Heart right ventricle (tissue), 16 donors: Measurements from ENCODE around the gene KIF16B. TPM values are rescaled to one million over a fixed set of nuclear protein-coding genes. Genes with fewer than 3 reads are reported as not detected.

Experiments used
- ATAC-seq, 8 donors: fragments of 200-7000 bp; cut with Tn5 transposase; one replicate each; pipeline ENCODE4 v1.9.1; 2020; ENCODE audit warnings: mild to moderate bottlenecking in 8 of 8, moderate library complexity in 8 of 8, moderate number of reproducible peaks in 1 of 8
- DNase-seq, 2 donors: peaks; one replicate each; pipeline ENCODE4 v3.0.0-alpha.2; 2020
- H3K27ac ChIP-seq, 10 donors: fragments of 200-600 bp; sonication (generic) in 2 of 10; one replicate each; pipeline versions ENCODE4 v1.5.0 to v1.8.0; 2020 to 2022; ENCODE audit warnings: mild to moderate bottlenecking in 3 of 10
- H3K27me3 ChIP-seq, 7 donors: fragments of 200-600 bp; one replicate each; pipeline ENCODE4 v1.8.0; 2021 to 2022; ENCODE audit warnings: mild to moderate bottlenecking in 2 of 7
- H3K36me3 ChIP-seq, 9 donors: fragments of 200-600 bp; sonication (generic) in 1 of 9; one replicate each; pipeline versions ENCODE4 v1.5.0 to v1.8.0; 2020 to 2022; ENCODE audit warnings: mild to moderate bottlenecking in 2 of 9
- H3K4me1 ChIP-seq, 9 donors: fragments of 200-600 bp; sonication (generic) in 1 of 9; one replicate each; pipeline versions ENCODE4 v1.5.0 to v1.8.0; 2020 to 2022; ENCODE audit warnings: mild to moderate bottlenecking in 4 of 9
- H3K4me3 ChIP-seq, 10 donors: fragments of 200-600 bp; sonication (generic) in 2 of 10; one replicate each; pipeline versions ENCODE4 v1.5.0 to v1.8.0; 2020 to 2022; ENCODE audit warnings: mild to moderate bottlenecking in 7 of 10, moderate library complexity in 2 of 10
- H3K9me3 ChIP-seq, 11 donors: fragments of 200-600 bp in 10 of 11; sonication (generic) in 2 of 11; one replicate each; pipeline versions ENCODE4 v1.5.0 to v1.8.0; 2013 to 2022; ENCODE audit warnings: mild to moderate bottlenecking in 2 of 11, control low read depth in 1 of 11, moderate library complexity in 1 of 11
- WGBS, 2 donors: extraction: QIAGEN DNeasy Blood & Tissue Kit; methylation state at CpG; one replicate each; pipeline ENCODE4 v1.1.7; 2013; ENCODE audit warnings: inconsistent platforms in 1 of 2; 5-methylcytosine and 5-hydroxymethylcytosine counted together
- intact Hi-C, 10 donors: fragments of 100-400 bp; cut with DNase I; formaldehyde crosslinking; loops; one replicate each; pipeline versions ENCODE4 v1.11.1 to v1.14.2; 2022
- polyA plus RNA-seq, 2 donors: library from polyadenylated mRNA; stranded (reverse); fragments of 200-250 nt; gene quantifications; one replicate each; pipeline ENCODE4 v1.2.3, GENCODE V29; 2013
- total RNA-seq, 10 donors: library from RNA; stranded (reverse); fragmentation: NEBNext Ultra II Directional in 3 of 10; extraction: Animal tissue kit (Norgen Biotek cat#: 25700) in 3 of 10; gene quantifications; one replicate each; pipeline versions ENCODE4 v1.2.1 to v1.2.4, GENCODE V29; 2021 to 2023
- TF ChIP-seq, protein P1 (sequence below), 9 donors: fragments of 200-600 bp; sonication (generic) in 2 of 9; IDR thresholded peaks; one replicate each; pipeline versions ENCODE4 v1.5.0 to v1.8.0; 2021 to 2022; ENCODE audit warnings: antibody characterized with exemption in 9 of 9, mild to moderate bottlenecking in 5 of 9, moderate library complexity in 1 of 9
- donor health status: Arrhythmogenic right ventricular cardiomyopathy.
- donor health status: ischemic (EF 13 %, LVEDD 7.1; RV severe dilation, severe dysfunction).
- donor health status: healthy with polysubstance abuse.
- donor health status: DM: no; HTN: yes; CAD: no.
- donor health status: DM: no; HTN: no; CAD: no.
- donor health status: ischemic (EF 25% LVEDD 6.9; RV normal size, moderate dysfunction).
- donor health status: ischemic (EF 25% LVEDD 5.7; RV mildly dilated, moderate dysfunction).
- donor health status: healthy.
- donor health status: DM: yes; HTN: yes; CAD: no.
- donor health status: Ischemic cardiomyopathy.
- donor health status: ischemic (EF 35%, LVEDD 5.7; RV mildly dilated, moderate dysfunction).
- donor health status: nonischemic (EF 11% LVEDD 7.7; RV severe dilation, severe dysfunction).
- donor health status: DM: yes; HTN: yes; CAD: no.
- donor health status: PGD.
- donor health status: ischemic (EF 29% LVEDD 5.4; RV normal size, mild dysfunction).
- donor health status: nonischemic (EF 23%, LVEDD 6.1; RV moderate dilation, normal function).

KIF16B gene
- total and polyA plus RNA-seq, 12 donors, result 9.7 to 22.5 (median 17.9) TPM

DNA sequence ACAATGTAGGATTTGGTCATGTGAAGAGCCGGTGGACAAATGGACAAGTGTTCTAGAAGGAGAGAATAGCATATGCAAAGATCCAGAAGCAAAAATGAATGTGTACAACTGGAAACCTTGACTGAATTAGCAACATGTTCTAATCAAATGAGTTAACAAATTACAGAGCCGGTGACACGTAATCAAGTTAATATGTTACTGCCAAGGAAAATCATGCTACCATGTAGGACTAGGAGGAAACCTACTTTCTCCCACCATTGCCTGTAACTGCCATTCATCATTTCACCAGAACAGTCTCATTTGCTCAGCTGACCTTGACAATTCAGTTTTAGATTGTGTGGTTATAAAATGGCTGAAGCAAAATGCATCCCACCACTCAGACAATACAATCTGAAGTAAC lies 179.4 kb downstream of the KIF16B start:
- peaks cover 0 to 18% (median 0%) of the 10 kb centered on the region in 9 donors for H3K36me3 ChIP-seq
- no peak for DNase-seq
- H3K4me1 ChIP-seq, result peaks cover 6 to 23% (median 14%) of the 10 kb centered on the region in 9 donors
- ATAC-seq, result no peak
- TF ChIP-seq, protein P1, sequence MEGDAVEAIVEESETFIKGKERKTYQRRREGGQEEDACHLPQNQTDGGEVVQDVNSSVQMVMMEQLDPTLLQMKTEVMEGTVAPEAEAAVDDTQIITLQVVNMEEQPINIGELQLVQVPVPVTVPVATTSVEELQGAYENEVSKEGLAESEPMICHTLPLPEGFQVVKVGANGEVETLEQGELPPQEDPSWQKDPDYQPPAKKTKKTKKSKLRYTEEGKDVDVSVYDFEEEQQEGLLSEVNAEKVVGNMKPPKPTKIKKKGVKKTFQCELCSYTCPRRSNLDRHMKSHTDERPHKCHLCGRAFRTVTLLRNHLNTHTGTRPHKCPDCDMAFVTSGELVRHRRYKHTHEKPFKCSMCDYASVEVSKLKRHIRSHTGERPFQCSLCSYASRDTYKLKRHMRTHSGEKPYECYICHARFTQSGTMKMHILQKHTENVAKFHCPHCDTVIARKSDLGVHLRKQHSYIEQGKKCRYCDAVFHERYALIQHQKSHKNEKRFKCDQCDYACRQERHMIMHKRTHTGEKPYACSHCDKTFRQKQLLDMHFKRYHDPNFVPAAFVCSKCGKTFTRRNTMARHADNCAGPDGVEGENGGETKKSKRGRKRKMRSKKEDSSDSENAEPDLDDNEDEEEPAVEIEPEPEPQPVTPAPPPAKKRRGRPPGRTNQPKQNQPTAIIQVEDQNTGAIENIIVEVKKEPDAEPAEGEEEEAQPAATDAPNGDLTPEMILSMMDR (IDR thresholded peaks at IDR 0.05), result no peak
- WGBS, 2 donors, result 63 to 76% methylated on average over 3 of the region's 3 CpGs
- no peaks in the 10 kb centered on the region for H3K9me3 ChIP-seq
- no peak overlapping the region for H3K27ac ChIP-seq
- no peaks in the 10 kb centered on the region for H3K27me3 ChIP-seq
- H3K4me3 ChIP-seq, result no peak overlapping the region
- intact Hi-C loops, result no loop called here

DNA sequence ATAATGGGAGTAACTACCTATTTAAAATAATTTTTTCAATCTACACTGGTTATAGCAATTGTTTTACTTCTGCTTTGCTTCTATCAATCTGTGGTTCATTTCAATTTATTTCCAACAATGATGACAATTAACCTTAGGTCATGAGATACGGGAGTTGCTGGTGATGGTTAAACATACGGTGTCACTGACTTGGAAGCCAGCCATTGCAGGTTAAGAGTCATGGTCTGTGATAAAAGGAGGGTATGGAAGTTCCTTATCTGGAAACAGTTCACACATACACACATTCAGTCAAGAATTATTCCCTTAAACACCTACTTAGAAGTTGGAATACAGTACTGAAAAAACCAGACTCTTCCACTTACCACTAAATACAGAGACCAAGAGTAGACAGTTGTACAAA lies 180.0 kb downstream of the KIF16B start:
- Histone ChIP-seq H3K4me1 (peaks cover 6 to 18% (median 14%) of the 10 kb centered on the region in 9 donors), H3K27ac (no peak overlapping the region), H3K4me3 (no peak overlapping the region), H3K27me3 (no peaks in the 10 kb centered on the region), H3K9me3 (no peaks in the 10 kb centered on the region), H3K36me3 (peaks cover 0 to 19% (median 0%) of the 10 kb centered on the region in 9 donors)
- ATAC-seq, result no peak
- intact Hi-C loops, result no loop called here
- TF ChIP-seq, protein P1 (IDR thresholded peaks at IDR 0.05), result no peak
- 23 to 49% methylated on average over 2 of the region's 2 CpGs for WGBS, 2 donors
- no peak for DNase-seq

DNA sequence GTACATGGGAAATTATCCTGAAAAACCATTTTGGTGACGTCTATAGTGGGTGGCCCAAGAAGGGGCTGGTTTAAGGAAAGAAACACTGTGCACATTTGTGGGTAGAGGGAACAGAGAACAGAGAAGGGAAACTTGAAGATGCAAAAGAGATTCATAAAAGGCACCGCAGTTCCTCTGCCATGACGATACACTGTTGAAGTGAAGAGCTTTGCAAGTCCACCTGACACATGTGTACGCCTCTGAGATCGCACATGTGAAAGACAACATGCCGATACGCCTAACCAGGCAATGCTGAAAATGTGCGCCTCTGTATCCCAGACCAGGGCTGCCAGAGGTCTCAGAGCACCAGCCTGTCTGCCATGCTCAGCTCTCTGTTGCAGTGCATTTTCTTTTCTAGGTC lies 180.9 kb downstream of the KIF16B start:
- Histone ChIP-seq H3K4me3 (no peak overlapping the region), H3K27ac (no peak overlapping the region), H3K36me3 (peaks cover 0 to 19% (median 0%) of the 10 kb centered on the region in 9 donors), H3K4me1 (peaks cover 4 to 13% (median 8%) of the 10 kb centered on the region in 9 donors), H3K9me3 (no peaks in the 10 kb centered on the region), H3K27me3 (no peaks in the 10 kb centered on the region)
- no peak for DNase-seq
- TF ChIP-seq, protein P1 (IDR thresholded peaks at IDR 0.05), result no peak
- WGBS, 2 donors, result 96 to 99% methylated on average over 8 of the region's 8 CpGs
- ATAC-seq, result peak in 1 of 8 donors; percentile 31
- intact Hi-C loops, result no loop called here

DNA sequence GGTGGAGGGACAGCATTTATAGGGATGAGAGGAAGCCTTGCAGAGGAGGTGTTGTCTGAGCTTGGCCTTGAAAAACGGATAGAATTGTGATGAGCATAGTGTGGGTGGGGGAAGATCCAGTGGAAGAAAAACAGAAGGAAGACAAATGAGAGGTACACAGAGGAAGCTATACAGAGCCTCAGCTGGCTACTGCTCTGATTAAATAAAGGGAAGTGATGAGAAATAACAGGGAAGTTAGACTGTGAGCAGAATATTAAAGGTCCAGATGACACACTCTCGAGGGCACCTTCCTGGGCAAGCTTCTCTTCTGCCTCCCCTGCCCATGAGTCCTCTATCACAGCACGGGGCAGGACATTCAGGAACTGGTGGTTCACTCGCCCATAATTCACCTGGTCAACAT lies 182.3 kb downstream of the KIF16B start:
- H3K27ac ChIP-seq, result no peak overlapping the region
- no peaks in the 10 kb centered on the region for H3K9me3 ChIP-seq
- no peak for DNase-seq
- intact Hi-C loops, result no loop called here
- TF ChIP-seq, protein P1 (IDR thresholded peaks at IDR 0.05), result no peak
- H3K4me1 ChIP-seq, result peaks cover 0 to 6% (median 0%) of the 10 kb centered on the region in 9 donors
- no peaks in the 10 kb centered on the region for H3K27me3 ChIP-seq
- WGBS, 2 donors, result 85 to 97% methylated on average over 4 of the region's 4 CpGs
- ATAC-seq, result peak in 5 of 8 donors; percentile 52 to 60 (median 58)
- peaks cover 0 to 19% (median 0%) of the 10 kb centered on the region in 9 donors for H3K36me3 ChIP-seq
- no peak overlapping the region for H3K4me3 ChIP-seq
